ENCODE measurements around the gene SIPA1L2. TPM values are rescaled to one million over a fixed set of nuclear protein-coding genes. Genes with fewer than 3 reads are reported as not detected.

SIPA1L2 gene
- total RNA-seq, 4 donors from 2014 or later: 14.8 to 25.1 (median 20.8) TPM

GRCh38 chr1:232673256-232673655 is 43.3 kb upstream of the SIPA1L2 start:
- no peaks in the 10 kb centered on the region for H3K36me3 ChIP-seq
- H3K4me3 ChIP-seq: no peak overlapping the region
- H3K27ac ChIP-seq: no peak overlapping the region
- H3K4me1 ChIP-seq: no peaks in the 10 kb centered on the region
- H3K9me3 ChIP-seq: no peaks in the 10 kb centered on the region
- no peak for DNase-seq (ENCODE audit: low spot score in 2 of 2)
- no peaks in the 10 kb centered on the region for H3K27me3 ChIP-seq
- WGBS: 86% methylated on average over 6 of the region's 6 CpGs
- TF ChIP-seq, protein P1, sequence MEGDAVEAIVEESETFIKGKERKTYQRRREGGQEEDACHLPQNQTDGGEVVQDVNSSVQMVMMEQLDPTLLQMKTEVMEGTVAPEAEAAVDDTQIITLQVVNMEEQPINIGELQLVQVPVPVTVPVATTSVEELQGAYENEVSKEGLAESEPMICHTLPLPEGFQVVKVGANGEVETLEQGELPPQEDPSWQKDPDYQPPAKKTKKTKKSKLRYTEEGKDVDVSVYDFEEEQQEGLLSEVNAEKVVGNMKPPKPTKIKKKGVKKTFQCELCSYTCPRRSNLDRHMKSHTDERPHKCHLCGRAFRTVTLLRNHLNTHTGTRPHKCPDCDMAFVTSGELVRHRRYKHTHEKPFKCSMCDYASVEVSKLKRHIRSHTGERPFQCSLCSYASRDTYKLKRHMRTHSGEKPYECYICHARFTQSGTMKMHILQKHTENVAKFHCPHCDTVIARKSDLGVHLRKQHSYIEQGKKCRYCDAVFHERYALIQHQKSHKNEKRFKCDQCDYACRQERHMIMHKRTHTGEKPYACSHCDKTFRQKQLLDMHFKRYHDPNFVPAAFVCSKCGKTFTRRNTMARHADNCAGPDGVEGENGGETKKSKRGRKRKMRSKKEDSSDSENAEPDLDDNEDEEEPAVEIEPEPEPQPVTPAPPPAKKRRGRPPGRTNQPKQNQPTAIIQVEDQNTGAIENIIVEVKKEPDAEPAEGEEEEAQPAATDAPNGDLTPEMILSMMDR (IDR thresholded peaks at IDR 0.05): no peak
- no peak for TF ChIP-seq POLR2A (IDR thresholded peaks at IDR 0.05)
- no peak for TF ChIP-seq EP300 (IDR thresholded peaks at IDR 0.05)
- no peak for TF ChIP-seq POLR2AphosphoS5 (IDR thresholded peaks at IDR 0.05)

- H3K9me3 ChIP-seq: no peaks in the 10 kb centered on the region
- no peak for TF ChIP-seq EP300 (IDR thresholded peaks at IDR 0.05)
- H3K4me1 ChIP-seq: peaks cover 6% of the 10 kb centered on the region
- DNase-seq (ENCODE audit: low spot score in 2 of 2): no peak
- no peak overlapping the region for H3K4me3 ChIP-seq
- no peak overlapping the region for H3K27ac ChIP-seq
- H3K27me3 ChIP-seq: no peaks in the 10 kb centered on the region
- 86% methylated on average over 11 of the region's 11 CpGs for WGBS
- H3K36me3 ChIP-seq: no peaks in the 10 kb centered on the region
Measured at GRCh38 chr1:232669981-232670747, 40.2 kb upstream of the SIPA1L2 start.

DNA sequence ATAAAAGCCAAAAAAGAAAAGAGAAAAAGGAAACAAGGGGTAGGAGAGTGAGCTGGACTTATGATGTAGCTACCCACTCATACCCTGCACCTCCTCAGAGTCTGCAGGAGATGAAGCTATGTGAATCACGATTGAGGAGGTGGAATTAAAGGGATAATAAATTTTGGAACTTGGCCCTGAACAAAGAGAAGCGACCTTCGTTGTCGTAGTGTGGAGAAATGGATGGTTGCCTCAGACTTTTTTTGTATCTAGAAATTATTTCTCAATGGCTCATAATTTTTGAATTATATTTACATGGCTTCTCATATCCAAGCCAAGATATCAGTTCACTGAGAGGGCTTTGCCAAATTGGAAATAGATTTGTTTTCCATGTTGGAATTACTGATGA is 37.8 kb upstream of the SIPA1L2 start:
- 29% methylated on average over 4 of the region's 4 CpGs for WGBS
- no peak overlapping the region for H3K27ac ChIP-seq
- no peaks in the 10 kb centered on the region for H3K9me3 ChIP-seq
- no peak overlapping the region for H3K4me3 ChIP-seq
- no peaks in the 10 kb centered on the region for H3K27me3 ChIP-seq
- no peak for DNase-seq (ENCODE audit: low spot score in 2 of 2)
- TF ChIP-seq EP300 (IDR thresholded peaks at IDR 0.05): no peak
- peaks cover 6% of the 10 kb centered on the region for H3K4me1 ChIP-seq
- no peaks in the 10 kb centered on the region for H3K36me3 ChIP-seq

- H3K36me3 ChIP-seq: no peaks in the 10 kb centered on the region
- no peak for TF ChIP-seq POLR2A (IDR thresholded peaks at IDR 0.05)
- TF ChIP-seq, protein P1 (IDR thresholded peaks at IDR 0.05): no peak
- no peak for TF ChIP-seq EP300 (IDR thresholded peaks at IDR 0.05)
- TF ChIP-seq POLR2AphosphoS5 (IDR thresholded peaks at IDR 0.05): no peak
- H3K4me3 ChIP-seq: no peak overlapping the region
- no peaks in the 10 kb centered on the region for H3K9me3 ChIP-seq
- no peak for DNase-seq (ENCODE audit: low spot score in 2 of 2)
- no peaks in the 10 kb centered on the region for H3K27me3 ChIP-seq
- 26% methylated on average over 3 of the region's 3 CpGs for WGBS
- H3K4me1 ChIP-seq: peaks cover 6% of the 10 kb centered on the region
- H3K27ac ChIP-seq: no peak overlapping the region
Measured at GRCh38 chr1:232667094-232667777, 37.3 kb upstream of the SIPA1L2 start.

GRCh38 chr1:232664844-232665777 is 35.2 kb upstream of the SIPA1L2 start:
- no peak overlapping the region for H3K4me3 ChIP-seq
- WGBS: 87% methylated on average over 3 of the region's 3 CpGs
- no peak overlapping the region for H3K27ac ChIP-seq
- TF ChIP-seq EP300 (IDR thresholded peaks at IDR 0.05) (no peak), POLR2AphosphoS5 (IDR thresholded peaks at IDR 0.05) (no peak), POLR2A (IDR thresholded peaks at IDR 0.05) (no peak)
- TF ChIP-seq, protein P1 (IDR thresholded peaks at IDR 0.05): no peak
- DNase-seq (ENCODE audit: low spot score in 2 of 2): no peak
- H3K27me3 ChIP-seq: no peaks in the 10 kb centered on the region
- H3K9me3 ChIP-seq: no peaks in the 10 kb centered on the region
- no peaks in the 10 kb centered on the region for H3K36me3 ChIP-seq
- peaks cover 6% of the 10 kb centered on the region for H3K4me1 ChIP-seq

Measured in suprapubic skin (tissue), 4 donors.